ENCODE measurements around the gene SLC25A33. TPM values are rescaled to one million over a fixed set of nuclear protein-coding genes. Genes with fewer than 3 reads are reported as not detected.

Gene SLC25A33
- total and polyA plus RNA-seq, 2 of the 8 experiments (the other 6 are each of a cell fraction or from before 2014, with no cell fraction given), result 7.8 to 12.8 TPM

DNA sequence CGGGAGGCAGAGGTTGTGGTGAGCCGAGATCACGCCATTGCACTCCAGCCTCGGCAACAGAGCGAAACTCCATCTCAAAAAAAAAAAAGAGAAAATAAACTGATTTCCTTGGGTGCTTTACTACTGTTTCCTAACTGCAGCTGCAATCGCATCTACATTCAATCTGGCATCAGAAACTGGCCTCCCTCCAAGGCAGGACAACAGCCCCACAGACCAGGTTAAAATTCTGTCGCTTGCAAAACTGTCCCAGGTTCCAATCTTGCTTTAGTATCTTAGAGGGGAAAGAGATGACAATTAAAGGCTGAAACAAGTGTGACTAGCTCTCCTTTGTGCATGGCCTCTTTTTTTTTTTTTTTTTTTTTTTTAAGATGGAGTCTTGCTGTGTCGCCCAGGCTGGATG lies 32.4 kb upstream of the SLC25A33 start (continued):
- TF ChIP-seq EP300 (IDR thresholded peaks at IDR 0.05; ENCODE audit: borderline replicate concordance in 1 of 2, low read depth in 2 of 2, low read length in 2 of 2) (no peak), RXRA (IDR thresholded peaks at IDR 0.05; ENCODE audit: insufficient read depth, low read depth, low read length) (no peak), SIN3A (conservative IDR thresholded peaks at IDR 0.05 in 1 of 2, IDR thresholded peaks at IDR 0.05 in 1 of 2; ENCODE audit: low read depth in 1 of 2, low read length in 2 of 2) (no peak), ASH2L (IDR thresholded peaks at IDR 0.05; ENCODE audit: low read length) (no peak), JUN (IDR thresholded peaks at IDR 0.05; ENCODE audit: low read depth, low read length) (no peak)

All from H1 (cell line).